Type B pancreatic cell (in vitro differentiated cells): ENCODE results near the gene TPP2. TPM values are rescaled to one million over a fixed set of nuclear protein-coding genes. Genes with fewer than 3 reads are reported as not detected.

Source experiments
- DNase-seq: peaks from one replicate; pipeline ENCODE4 v3.0.0; 2021; ENCODE audit warnings: mixed read lengths; ENCODE audit not compliant: unreplicated experiment; ENCODE audit errors: extremely low spot score
- H3K27ac Mint-ChIP-seq: 2 replicates; pipeline ENCODE4 v1.8.0; 2021; ENCODE audit warnings: mild to moderate bottlenecking, mixed read lengths
- H3K27me3 Mint-ChIP-seq: 2 replicates; pipeline ENCODE4 v1.8.0; 2021; ENCODE audit warnings: mixed read lengths
- H3K36me3 Mint-ChIP-seq: 2 replicates; pipeline ENCODE4 v1.8.0; 2021; ENCODE audit warnings: mixed read lengths
- H3K4me1 Mint-ChIP-seq: one replicate; pipeline ENCODE4 v1.8.0; 2021; ENCODE audit warnings: mixed read lengths; ENCODE audit not compliant: unreplicated experiment
- H3K4me3 Mint-ChIP-seq: 2 replicates; pipeline ENCODE4 v1.8.0; 2021; ENCODE audit warnings: mild to moderate bottlenecking, mixed read lengths
- H3K9me3 Mint-ChIP-seq: 2 replicates; pipeline ENCODE4 v1.8.0; 2021; ENCODE audit warnings: mixed read lengths
- CTCF ChIP-seq: fragments of 200-600 bp; sonication (generic); conservative IDR thresholded peaks from 2 replicates; pipeline ENCODE4 v1.5.0; 2021; ENCODE audit warnings: antibody characterized with exemption, mild to moderate bottlenecking
- total RNA-seq: library from RNA; stranded (reverse); gene quantifications from 2 replicates; pipeline ENCODE4 v1.2.1, GENCODE V29; 2021; ENCODE audit warnings: low replicate concordance

Gene TPP2
- total RNA-seq, 1 donor from 2014 or later: 54.4 TPM

DNA sequence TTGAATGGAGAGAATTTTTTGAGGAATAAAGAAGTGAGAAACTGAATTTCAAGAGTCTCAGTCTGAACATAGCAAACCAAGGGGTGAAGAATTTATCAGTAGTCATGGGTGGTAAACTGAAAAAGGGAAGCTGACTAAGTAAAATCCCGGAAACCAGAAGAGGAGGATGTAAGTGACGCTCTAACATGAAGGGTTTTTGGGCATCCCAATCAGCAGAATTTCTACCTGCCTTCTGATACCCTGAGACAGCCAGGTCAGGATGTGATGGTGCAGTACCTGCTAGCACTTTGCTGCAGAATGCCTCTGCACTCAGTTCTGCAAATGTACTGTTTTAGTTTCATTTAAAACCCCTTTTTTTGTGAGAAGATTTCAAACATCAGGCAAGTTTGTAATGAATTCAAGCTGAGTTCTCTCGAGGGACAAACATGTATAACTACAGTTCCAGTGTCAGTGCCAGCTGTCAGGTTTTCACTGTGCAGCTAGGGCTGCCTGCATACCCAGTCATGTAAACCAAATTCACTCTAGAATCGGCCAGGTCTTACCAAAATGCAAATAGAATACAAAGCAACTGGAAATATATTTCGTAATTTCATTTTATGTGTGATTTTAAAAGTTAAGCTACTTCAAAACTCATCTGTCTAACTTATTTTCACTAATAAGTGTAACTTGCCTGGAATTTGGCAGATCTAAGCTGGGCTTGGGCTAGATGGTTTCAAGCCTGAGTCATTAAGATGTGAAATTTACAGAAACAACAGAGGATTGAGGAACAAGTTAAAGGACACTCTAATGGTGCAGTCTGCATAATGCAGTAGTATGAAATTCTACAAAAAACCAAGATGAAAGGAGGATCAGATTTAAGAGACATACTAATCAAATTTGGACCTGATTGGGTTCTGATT, 84.3 kb downstream of the TPP2 start:
- Mint-ChIP-seq H3K27me3 (no peaks in the 10 kb centered on the region), H3K27ac (no peak overlapping the region), H3K4me3 (no peak overlapping the region), H3K36me3 (peaks cover 16% of the 10 kb centered on the region), H3K4me1 (no peaks in the 10 kb centered on the region), H3K9me3 (no peaks in the 10 kb centered on the region)
- TF ChIP-seq CTCF: no peak
- no peak for DNase-seq

GRCh38 chr13:102682211-102682610, 85.4 kb downstream of the TPP2 start:
- H3K27ac Mint-ChIP-seq: no peak overlapping the region
- no peaks in the 10 kb centered on the region for H3K27me3 Mint-ChIP-seq
- peaks cover 15% of the 10 kb centered on the region for H3K36me3 Mint-ChIP-seq
- no peak overlapping the region for H3K4me3 Mint-ChIP-seq
- no peak for DNase-seq
- TF ChIP-seq CTCF: no peak
- no peaks in the 10 kb centered on the region for H3K4me1 Mint-ChIP-seq
- no peaks in the 10 kb centered on the region for H3K9me3 Mint-ChIP-seq

DNA sequence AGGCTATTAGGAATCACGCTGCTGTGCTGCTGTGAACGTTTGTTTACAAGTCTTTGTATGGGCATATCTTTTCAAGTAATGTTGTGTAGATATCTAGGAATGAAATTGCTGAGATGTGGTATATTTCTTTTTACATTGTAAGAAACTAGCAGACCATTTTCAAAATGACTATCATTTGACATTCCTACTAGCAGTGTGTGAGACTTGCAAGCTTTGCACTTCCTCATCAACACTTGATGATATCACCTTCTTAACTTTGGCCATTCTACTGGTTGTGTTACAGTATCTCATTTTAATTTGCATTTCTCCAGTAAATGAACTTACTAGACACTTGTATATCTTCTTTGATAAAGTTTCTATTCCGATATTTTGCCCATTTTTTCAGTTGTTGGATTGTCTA, 85.9 kb downstream of the TPP2 start:
- Mint-ChIP-seq H3K36me3 (peaks cover 10% of the 10 kb centered on the region), H3K27ac (no peak overlapping the region), H3K4me1 (no peaks in the 10 kb centered on the region), H3K4me3 (no peak overlapping the region), H3K9me3 (no peaks in the 10 kb centered on the region), H3K27me3 (no peaks in the 10 kb centered on the region)
- no peak for DNase-seq
- TF ChIP-seq CTCF: no peak

GRCh38 chr13:102683637-102684036, 86.9 kb downstream of the TPP2 start:
- Mint-ChIP-seq H3K4me1 (no peaks in the 10 kb centered on the region), H3K27ac (no peak overlapping the region), H3K9me3 (no peaks in the 10 kb centered on the region), H3K4me3 (no peak overlapping the region), H3K27me3 (no peaks in the 10 kb centered on the region), H3K36me3 (peaks cover 7% of the 10 kb centered on the region)
- no peak for TF ChIP-seq CTCF
- no peak for DNase-seq

DNA sequence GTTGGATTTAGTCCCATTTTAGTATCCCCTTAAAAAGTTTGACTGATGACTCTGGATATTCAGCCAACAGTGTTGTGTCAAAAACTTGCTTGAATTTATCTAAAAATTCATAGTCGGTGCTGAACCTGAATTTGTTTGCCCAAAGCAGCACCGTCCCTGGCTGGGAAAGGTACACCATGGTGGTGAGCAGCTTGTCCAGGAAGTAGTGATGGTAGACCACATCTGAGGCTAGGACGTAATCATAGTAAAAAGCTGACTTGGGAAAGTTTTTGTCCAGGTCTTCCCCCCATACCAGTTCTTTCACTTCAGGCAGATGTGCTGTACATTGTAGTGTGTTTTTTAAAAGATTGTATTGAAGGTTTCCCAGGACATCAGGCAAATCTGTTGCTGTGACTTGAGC, 89.2 kb downstream of the TPP2 start:
- Mint-ChIP-seq H3K4me3 (no peak overlapping the region), H3K27me3 (no peaks in the 10 kb centered on the region), H3K36me3 (peaks cover 3% of the 10 kb centered on the region), H3K4me1 (no peaks in the 10 kb centered on the region), H3K9me3 (no peaks in the 10 kb centered on the region), H3K27ac (no peak overlapping the region)
- DNase-seq: no peak
- no peak for TF ChIP-seq CTCF
